HepG2 (cell line): ENCODE data around the gene TXNDC2.

Source experiments
- CHD2 ChIP-seq: IDR thresholded peaks from 2 replicates; pipeline ENCODE4 v1.6.1; 2011; ENCODE audit warnings: low read depth, low read length, improper control_type of control experiment
- CTCF ChIP-seq: sonication (generic); formaldehyde crosslinking; IDR thresholded peaks from 2 replicates; pipeline ENCODE4 v1.5.0; 2020; ENCODE audit warnings: mild to moderate bottlenecking, missing genetic modification reagents, moderate library complexity
- FUBP1 ChIP-seq: sonication (generic); formaldehyde crosslinking; IDR thresholded peaks from 2 replicates; pipeline ENCODE4 v1.5.1; 2020; ENCODE audit warnings: missing genetic modification reagents, mild to moderate bottlenecking, borderline replicate concordance
- IRF2 ChIP-seq: IDR thresholded peaks from 2 replicates; pipeline ENCODE4 v1.6.1; 2018; ENCODE audit warnings: missing genetic modification reagents, missing compliant biosample characterization
- KLF16 ChIP-seq, 2 experiments: sonication (generic) in 1 of 2; formaldehyde crosslinking in 1 of 2; IDR thresholded peaks; 2 replicates each; pipeline versions ENCODE4 v1.6.1 to v1.8.0; 2016 to 2023; ENCODE audit warnings: missing genetic modification reagents in 2 of 2, missing compliant biosample characterization in 1 of 2
- SIN3A ChIP-seq: IDR thresholded peaks from 2 replicates; pipeline ENCODE4 v1.6.1; 2011; ENCODE audit warnings: low read depth, mild to moderate bottlenecking, control low read depth, low read length, borderline replicate concordance
- TAF1 ChIP-seq: sonication (generic); formaldehyde crosslinking; IDR thresholded peaks from 2 replicates; pipeline ENCODE4 v1.4.0; 2020; ENCODE audit warnings: missing genetic modification reagents
- ZBTB1 ChIP-seq: sonication (generic); formaldehyde crosslinking; IDR thresholded peaks from 2 replicates; pipeline ENCODE4 v1.4.0; 2020; ENCODE audit warnings: missing genetic modification reagents, borderline replicate concordance
- TF ChIP-seq, protein P1 (sequence below): sonication (generic); formaldehyde crosslinking; IDR thresholded peaks from 2 replicates; pipeline ENCODE4 v1.5.1; 2020; ENCODE audit warnings: mild to moderate bottlenecking, missing genetic modification reagents

GRCh38 chr18:9894454-9895068, 8.8 kb downstream of the TXNDC2 start:
- TF ChIP-seq CTCF (no peak), FUBP1 (CRISPR knock-in tag) (no peak), IRF2 (no peak), SIN3A (no peak), TAF1 (no peak), ZBTB1 (no peak), CHD2 (no peak), KLF16 (CRISPR knock-in tag; IDR thresholded peaks at IDR 0.05) (no peak)
- TF ChIP-seq, protein P1, sequence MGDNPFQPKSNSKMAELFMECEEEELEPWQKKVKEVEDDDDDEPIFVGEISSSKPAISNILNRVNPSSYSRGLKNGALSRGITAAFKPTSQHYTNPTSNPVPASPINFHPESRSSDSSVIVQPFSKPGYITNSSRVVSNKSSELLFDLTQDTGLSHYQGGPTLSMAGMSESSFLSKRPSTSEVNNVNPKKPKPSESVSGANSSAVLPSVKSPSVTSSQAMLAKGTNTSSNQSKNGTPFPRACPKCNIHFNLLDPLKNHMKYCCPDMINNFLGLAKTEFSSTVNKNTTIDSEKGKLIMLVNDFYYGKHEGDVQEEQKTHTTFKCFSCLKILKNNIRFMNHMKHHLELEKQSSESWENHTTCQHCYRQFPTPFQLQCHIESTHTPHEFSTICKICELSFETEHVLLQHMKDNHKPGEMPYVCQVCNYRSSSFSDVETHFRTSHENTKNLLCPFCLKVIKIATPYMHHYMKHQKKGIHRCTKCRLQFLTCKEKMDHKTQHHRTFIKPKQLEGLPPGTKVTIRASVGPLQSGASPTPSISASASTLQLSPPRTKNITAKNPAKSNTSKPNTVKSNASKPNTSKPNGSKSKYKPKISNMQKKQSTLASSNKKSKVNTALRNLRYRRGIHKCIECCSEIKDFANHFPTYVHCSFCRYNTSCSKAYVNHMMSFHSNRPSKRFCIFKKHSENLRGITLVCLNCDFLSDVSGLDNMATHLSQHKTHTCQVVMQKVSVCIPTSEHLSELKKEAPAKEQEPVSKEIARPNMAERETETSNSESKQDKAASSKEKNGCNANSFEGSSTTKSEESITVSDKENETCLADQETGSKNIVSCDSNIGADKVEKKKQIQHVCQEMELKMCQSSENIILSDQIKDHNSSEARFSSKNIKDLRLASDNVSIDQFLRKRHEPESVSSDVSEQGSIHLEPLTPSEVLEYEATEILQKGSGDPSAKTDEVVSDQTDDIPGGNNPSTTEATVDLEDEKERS = no peak
